HG02884 (cell line): ENCODE data around the gene SMC1B.
"Not testable (repeated sequence)": the region's sequence is repeated elsewhere in the genome, so short reads cannot be mapped to it uniquely, and the experiment has no call there.

Source experiments
- ATAC-seq: cut with Tn5 transposase; IDR thresholded peaks from one replicate; pipeline ENCODE4 v1.9.1; 2021; ENCODE audit warnings: mild to moderate bottlenecking, moderate library complexity; ENCODE audit not compliant: unreplicated experiment

SMC1B gene

DNA sequence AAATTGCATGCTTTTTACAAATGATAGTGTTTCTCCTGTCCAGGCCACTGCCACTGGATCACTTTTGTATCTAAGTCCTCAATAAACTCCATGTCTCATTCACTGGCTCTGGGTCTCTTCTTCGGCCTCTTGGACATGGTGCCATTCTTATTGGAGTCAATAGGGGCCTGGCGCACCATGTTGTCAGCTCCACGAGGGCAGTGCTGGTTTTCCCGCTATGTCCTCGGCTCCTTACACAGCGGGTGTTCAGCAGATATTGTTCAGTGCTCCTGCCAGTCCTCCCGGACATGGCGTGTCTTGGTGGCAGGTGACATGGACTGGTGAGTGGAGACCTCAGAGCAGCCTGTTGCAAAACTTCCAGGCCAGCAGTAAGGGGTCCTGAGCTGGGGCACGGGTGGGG lies 107.3 kb downstream of the SMC1B start:
- ATAC-seq = no peak

DNA sequence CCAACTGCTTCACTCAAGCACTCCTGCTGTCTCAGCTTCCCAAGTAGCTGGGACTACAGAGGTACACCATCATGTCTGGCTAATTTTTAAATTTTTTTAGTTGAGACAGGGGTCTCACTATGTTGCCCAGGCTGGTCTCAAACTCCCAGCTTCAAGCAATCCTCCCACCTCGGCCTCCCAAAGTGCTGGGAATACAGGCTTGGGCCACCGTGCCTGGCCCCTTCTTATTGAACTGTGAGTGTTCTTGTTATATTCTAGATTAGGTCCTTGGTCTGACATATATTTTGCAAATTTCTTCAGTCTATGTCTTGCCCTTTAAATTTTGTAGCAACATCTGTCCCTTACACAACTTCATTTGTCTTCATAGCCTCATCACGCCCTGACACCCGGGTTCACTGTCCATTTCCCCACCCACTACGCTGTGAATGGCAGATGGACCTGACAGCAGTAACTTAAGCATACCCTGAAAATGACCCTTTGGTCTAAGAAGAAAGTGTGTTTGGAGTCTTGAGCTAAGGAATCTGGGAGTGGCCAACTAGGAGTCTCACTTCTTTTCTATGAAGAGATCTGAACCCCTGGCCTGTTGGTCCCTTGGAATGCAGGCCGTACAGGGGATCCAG lies 107.8 kb downstream of the SMC1B start:
- no peak for ATAC-seq

DNA sequence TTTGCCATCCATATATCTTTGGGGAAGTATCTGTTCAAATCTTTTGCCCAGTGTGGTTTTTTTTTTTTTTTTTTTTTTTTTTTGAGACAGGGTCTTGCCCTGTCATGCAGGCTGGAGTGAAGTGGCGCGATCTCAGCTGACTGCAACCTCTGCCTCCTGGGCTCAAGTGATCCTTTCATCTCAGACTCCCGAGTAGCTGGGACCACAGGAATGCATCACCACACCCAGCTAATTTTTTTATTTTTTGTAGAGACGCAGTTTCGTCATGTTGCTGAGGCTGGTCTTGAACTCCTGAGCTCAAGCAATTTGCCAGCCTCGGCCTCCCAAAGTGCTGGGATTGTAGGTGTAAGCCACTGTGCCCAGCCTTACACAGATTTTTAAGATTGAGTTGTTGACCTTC lies 108.4 kb downstream of the SMC1B start:
- ATAC-seq = no peak

DNA sequence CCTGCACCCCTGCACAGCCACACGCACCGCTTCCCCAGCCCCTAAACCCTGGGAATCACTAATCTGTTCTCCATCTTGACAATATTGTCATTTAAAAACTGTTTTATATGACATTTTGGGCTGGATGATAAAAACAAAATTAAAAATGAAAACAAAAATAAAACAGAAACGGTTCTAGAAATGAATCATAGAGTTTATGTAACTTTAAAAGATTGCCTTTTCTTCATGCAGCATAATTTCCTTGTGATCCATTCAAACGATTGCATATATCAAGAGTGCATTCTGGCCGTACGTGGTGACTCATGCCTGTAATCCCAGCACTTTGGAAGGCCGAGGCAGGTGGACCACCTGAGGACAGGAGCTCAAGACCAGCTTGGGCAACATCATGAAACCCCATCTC lies 110.2 kb downstream of the SMC1B start:
- ATAC-seq = no peak

DNA sequence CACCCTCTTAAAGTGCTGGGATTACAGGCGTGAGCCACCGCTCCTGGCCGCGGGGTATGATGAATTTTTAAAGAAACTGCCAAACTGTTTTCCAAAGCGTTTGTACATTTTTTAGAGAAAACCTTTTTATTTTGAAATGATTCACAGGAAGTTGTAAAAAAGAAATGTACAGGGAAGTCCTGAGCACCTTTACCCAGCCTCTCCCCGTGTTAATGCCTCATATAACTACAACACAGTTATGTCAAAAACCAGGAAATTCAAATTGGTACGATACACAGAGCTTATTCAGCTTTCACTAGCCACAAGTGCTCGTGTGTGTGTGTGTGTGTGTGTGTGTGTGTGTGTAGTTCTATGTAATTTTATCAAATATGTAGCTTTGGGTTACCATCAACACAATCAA lies 110.6 kb downstream of the SMC1B start:
- no peak for ATAC-seq

DNA sequence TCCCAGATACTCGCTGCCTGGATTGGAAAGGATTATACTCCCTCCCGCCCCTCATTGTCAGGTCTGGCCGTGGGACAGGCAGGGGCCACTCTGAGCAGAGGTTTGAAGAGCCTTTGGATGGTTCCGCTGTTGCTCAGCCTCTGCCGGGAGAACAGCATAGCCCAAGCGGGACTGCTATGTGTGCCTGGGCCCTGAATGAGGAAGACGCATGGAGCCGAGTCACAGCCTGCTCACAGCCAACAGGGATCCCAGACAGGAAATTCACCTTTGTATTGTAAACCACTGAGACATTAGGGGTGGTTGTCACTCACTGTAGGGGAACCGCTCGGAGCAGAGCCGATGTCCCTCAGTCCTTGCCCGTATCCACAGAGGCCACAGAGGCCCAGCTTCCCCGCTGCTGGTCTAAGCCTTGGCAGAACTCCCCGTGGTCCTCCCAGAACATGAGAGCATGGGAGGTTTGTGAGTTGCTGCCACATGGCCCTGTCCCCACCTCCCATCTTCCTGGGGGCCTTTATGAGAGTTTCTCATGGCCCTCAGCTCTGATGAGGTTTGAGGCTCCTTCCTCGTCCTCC lies 114.4 kb downstream of the SMC1B start:
- no peak for ATAC-seq

DNA sequence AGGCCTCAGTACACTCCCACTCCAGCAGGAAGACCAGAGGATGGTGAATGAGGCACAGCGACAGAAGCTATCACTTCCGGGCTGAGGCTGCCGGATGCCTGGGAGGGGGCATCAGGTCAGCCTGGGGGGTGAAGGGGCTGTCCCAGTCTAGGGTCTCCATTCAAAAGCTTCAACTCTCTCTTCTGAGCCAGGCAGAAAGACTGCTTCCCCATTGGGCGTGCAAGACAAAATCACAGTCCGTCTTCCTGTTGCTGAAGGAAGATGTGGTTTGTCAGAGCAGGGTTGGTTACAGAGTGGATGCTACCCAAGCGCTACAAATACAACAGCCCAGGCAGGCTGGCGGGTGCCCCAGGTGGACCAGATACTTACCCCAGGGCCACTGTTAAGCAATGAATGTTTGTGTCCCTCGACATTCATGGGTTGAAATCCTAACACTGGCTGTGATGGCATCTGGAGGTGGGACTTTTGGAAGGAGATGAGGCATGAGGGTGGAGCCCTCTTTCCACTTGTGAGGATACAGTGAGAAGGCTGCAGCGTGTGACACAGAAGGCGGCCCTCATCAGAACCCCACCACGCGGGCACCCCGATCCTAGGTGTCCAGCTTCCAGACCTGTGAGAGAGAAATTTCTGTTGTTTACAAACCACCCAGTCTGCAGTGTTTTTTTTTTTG lies 116.6 kb downstream of the SMC1B start:
- ATAC-seq = no peak

DNA sequence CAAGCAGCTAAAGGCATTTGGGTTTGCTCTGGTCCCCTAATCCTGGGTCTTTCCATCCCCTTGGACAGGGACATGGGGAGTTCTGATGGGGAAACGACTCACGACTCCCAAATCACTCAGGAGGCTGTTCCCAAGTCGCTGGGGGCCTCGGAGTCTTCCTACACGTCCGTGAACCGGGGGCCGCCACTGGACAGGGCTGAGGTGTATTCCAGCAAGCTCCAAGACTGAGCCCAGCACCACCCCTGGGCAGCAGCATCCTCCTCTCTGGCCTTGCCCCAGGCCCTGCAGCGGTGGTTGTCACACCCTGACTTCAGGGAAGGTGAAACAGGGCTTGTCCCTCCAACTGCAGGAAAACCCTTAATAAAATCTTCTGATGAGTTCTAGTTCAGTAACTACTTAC lies 117.9 kb downstream of the SMC1B start:
- no peak for ATAC-seq

DNA sequence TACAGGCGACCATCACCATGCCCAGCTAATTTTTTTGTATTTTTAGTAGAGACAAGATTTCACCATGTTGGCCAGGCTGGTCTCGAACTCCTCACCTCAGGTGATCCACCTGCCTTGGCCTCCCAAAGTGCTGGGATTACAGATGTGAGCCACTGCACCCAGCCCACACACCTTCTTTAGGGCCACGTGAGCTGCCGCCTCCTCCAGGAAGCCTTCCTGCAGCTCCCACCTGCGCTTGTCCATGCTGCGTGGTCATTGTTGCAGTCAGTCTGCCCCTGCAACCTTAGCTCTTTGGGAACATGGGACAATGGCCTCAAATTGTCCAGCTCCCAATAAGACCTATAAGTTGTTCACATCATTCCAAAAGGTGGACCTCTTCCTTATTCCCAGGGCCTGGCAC lies 118.4 kb downstream of the SMC1B start:
- not testable (repeated sequence) for ATAC-seq
